Heart left ventricle (tissue), 13 donors: ENCODE measurements around the gene LRMDA.

Experiments used
- POLR2A ChIP-seq, 2 donors: fragments of 450-650 bp; IDR thresholded peaks; one replicate each; pipeline ENCODE4 v1.6.1; 2017; ENCODE audit warnings: antibody characterized with exemption in 2 of 2, mild to moderate bottlenecking in 2 of 2, moderate library complexity in 2 of 2
- TF ChIP-seq, protein P1 (sequence below), 12 donors: fragments of 200-600 bp; sonication (generic) in 4 of 12; IDR thresholded peaks; one replicate each; pipeline versions ENCODE4 v1.5.0 to v1.8.0; 2018 to 2022; ENCODE audit warnings: antibody characterized with exemption in 12 of 12, mild to moderate bottlenecking in 5 of 12
- donor health status: ischemic (EF 13 %, LVEDD 7.1; RV severe dilation, severe dysfunction).
- donor health status: DM: no; HTN: yes; CAD: no.
- donor health status: DM: no; HTN: no; CAD: no.
- donor health status: ischemic (EF 25% LVEDD 6.9; RV normal size, moderate dysfunction).
- donor health status: ischemic (EF 25% LVEDD 5.7; RV mildly dilated, moderate dysfunction).
- donor health status: ischemic (EF 35%, LVEDD 5.7; RV mildly dilated, moderate dysfunction).
- donor health status: nonischemic (EF 11% LVEDD 7.7; RV severe dilation, severe dysfunction).
- donor health status: DM: yes; HTN: yes; CAD: no.
- donor health status: PGD.
- donor health status: ischemic (EF 29% LVEDD 5.4; RV normal size, mild dysfunction).
- donor health status: nonischemic (EF 23%, LVEDD 6.1; RV moderate dilation, normal function).

DNA sequence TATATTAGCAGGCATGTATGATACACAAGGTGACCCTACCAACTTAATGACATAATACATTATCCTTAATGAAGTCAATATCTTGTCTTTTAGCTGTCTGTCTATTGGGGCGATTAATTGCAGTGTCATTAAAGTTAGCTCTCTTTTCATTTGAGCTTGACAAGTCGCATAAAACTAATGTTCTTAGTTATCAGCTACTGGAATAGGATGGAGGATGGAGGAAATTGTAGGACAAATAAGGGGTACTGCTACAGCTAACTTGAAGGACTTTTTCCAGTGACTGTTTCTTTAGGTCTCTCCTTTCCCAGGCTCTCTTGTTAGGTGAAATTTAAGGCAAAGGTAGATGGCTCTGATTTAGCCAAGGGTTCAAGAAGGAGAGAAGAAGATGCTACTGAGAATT is 506.4 kb downstream of the LRMDA start:
- TF ChIP-seq, protein P1, sequence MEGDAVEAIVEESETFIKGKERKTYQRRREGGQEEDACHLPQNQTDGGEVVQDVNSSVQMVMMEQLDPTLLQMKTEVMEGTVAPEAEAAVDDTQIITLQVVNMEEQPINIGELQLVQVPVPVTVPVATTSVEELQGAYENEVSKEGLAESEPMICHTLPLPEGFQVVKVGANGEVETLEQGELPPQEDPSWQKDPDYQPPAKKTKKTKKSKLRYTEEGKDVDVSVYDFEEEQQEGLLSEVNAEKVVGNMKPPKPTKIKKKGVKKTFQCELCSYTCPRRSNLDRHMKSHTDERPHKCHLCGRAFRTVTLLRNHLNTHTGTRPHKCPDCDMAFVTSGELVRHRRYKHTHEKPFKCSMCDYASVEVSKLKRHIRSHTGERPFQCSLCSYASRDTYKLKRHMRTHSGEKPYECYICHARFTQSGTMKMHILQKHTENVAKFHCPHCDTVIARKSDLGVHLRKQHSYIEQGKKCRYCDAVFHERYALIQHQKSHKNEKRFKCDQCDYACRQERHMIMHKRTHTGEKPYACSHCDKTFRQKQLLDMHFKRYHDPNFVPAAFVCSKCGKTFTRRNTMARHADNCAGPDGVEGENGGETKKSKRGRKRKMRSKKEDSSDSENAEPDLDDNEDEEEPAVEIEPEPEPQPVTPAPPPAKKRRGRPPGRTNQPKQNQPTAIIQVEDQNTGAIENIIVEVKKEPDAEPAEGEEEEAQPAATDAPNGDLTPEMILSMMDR (IDR thresholded peaks at IDR 0.05) = no peak
- TF ChIP-seq POLR2A (IDR thresholded peaks at IDR 0.05) = no peak
